Glomerular endothelial cell (primary cell): ENCODE results near the gene EDN2. TPM values are rescaled to one million over a fixed set of nuclear protein-coding genes. Genes with fewer than 3 reads are reported as not detected.

Source experiments
- DNase-seq: peaks from one replicate; pipeline ENCODE4 v3.0.0-alpha.2; 2011; ENCODE audit warnings: low read depth, low spot score; ENCODE audit errors: extremely low read depth
- total RNA-seq: library from RNA; depleted of rRNA; stranded (reverse); fragments of >200 nt; gene quantifications from 2 replicates; pipeline ENCODE4 v1.2.3, GENCODE V29; 2015

EDN2 gene
- total RNA-seq, 1 donor from 2014 or later: 0.53 TPM

GRCh38 chr1:41518471-41518870 lies 34.0 kb upstream of the EDN2 start:
- DNase-seq: no peak

GRCh38 chr1:41517062-41517438 lies 32.6 kb upstream of the EDN2 start:
- no peak for DNase-seq

GRCh38 chr1:41516168-41517061 lies 31.9 kb upstream of the EDN2 start:
- no peak for DNase-seq

- DNase-seq: no peak
Observed at GRCh38 chr1:41515778-41516167, 31.3 kb upstream of the EDN2 start.

GRCh38 chr1:41515131-41515678 lies 30.7 kb upstream of the EDN2 start:
- no peak for DNase-seq

- no peak for DNase-seq
Observed at GRCh38 chr1:41514381-41514780, 29.9 kb upstream of the EDN2 start.

- DNase-seq: no peak
Observed at GRCh38 chr1:41513383-41513735, 28.9 kb upstream of the EDN2 start.

- no peak for DNase-seq
Observed at GRCh38 chr1:41512701-41513382, 28.4 kb upstream of the EDN2 start.

GRCh38 chr1:41511239-41511540 lies 26.7 kb upstream of the EDN2 start:
- DNase-seq: no peak

GRCh38 chr1:41510531-41511238 lies 26.2 kb upstream of the EDN2 start:
- no peak for DNase-seq

- DNase-seq: no peak
Observed at GRCh38 chr1:41509270-41509671, 24.8 kb upstream of the EDN2 start.

GRCh38 chr1:41508290-41508689 lies 23.8 kb upstream of the EDN2 start:
- no peak for DNase-seq

- no peak for DNase-seq
Observed at GRCh38 chr1:41507836-41508235, 23.4 kb upstream of the EDN2 start.

GRCh38 chr1:41507110-41507720 lies 22.7 kb upstream of the EDN2 start:
- DNase-seq: no peak

- no peak for DNase-seq
Observed at GRCh38 chr1:41504114-41505035, 19.9 kb upstream of the EDN2 start.

- no peak for DNase-seq
Observed at GRCh38 chr1:41503538-41504113, 19.1 kb upstream of the EDN2 start.

- DNase-seq: no peak
Observed at GRCh38 chr1:41502912-41503311, 18.4 kb upstream of the EDN2 start.

GRCh38 chr1:41501581-41501980 lies 17.1 kb upstream of the EDN2 start:
- no peak for DNase-seq

GRCh38 chr1:41500781-41501518 lies 16.5 kb upstream of the EDN2 start:
- no peak for DNase-seq
